MM.1S (cell line): ENCODE measurements around the gene TRIM44.

Experiments used
- EZH2 ChIP-seq: fragments of 300-600 bp; sonication (generic); optimal IDR thresholded peaks from 2 replicates; pipeline ENCODE3; 2017; ENCODE audit warnings: low read depth, mild to moderate bottlenecking, antibody characterized with exemption, low read length, mixed read lengths
- TF ChIP-seq, protein P1 (sequence below): fragments of 300-600 bp; sonication (generic); IDR thresholded peaks from 2 replicates; pipeline ENCODE4 v1.5.1; 2016; ENCODE audit warnings: antibody characterized with exemption, low read length, mixed read lengths

DNA sequence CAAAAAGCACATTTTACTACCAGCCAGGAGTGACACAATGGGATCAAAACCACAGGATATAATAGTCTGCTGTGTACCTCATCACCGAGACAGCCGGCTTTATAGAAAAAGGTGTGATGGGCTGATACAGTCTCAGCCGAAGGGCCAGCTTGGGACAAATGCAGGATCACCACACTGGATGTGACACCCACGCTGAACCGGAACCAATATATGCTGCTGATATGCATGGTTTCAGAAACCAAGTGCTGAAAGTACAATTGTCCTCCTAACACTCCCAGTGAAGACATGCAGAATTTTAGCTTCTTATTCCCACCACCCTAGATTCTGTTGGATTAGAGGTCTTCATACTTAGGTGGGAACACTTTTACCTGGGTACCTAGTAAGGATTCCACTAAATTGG, 184.3 kb downstream of the TRIM44 start:
- TF ChIP-seq, protein P1, sequence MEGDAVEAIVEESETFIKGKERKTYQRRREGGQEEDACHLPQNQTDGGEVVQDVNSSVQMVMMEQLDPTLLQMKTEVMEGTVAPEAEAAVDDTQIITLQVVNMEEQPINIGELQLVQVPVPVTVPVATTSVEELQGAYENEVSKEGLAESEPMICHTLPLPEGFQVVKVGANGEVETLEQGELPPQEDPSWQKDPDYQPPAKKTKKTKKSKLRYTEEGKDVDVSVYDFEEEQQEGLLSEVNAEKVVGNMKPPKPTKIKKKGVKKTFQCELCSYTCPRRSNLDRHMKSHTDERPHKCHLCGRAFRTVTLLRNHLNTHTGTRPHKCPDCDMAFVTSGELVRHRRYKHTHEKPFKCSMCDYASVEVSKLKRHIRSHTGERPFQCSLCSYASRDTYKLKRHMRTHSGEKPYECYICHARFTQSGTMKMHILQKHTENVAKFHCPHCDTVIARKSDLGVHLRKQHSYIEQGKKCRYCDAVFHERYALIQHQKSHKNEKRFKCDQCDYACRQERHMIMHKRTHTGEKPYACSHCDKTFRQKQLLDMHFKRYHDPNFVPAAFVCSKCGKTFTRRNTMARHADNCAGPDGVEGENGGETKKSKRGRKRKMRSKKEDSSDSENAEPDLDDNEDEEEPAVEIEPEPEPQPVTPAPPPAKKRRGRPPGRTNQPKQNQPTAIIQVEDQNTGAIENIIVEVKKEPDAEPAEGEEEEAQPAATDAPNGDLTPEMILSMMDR = no peak
- no peak for TF ChIP-seq EZH2
